ENCODE data around the gene UBE2V1. TPM values are rescaled to one million over a fixed set of nuclear protein-coding genes. Genes with fewer than 3 reads are reported as not detected.

The UBE2V1 gene
- total and polyA plus RNA-seq, 10 of the 15 experiments (the other 5 are each of a cell fraction or from before 2014, with no cell fraction given): 51.8 to 219 (median 141) TPM

DNA sequence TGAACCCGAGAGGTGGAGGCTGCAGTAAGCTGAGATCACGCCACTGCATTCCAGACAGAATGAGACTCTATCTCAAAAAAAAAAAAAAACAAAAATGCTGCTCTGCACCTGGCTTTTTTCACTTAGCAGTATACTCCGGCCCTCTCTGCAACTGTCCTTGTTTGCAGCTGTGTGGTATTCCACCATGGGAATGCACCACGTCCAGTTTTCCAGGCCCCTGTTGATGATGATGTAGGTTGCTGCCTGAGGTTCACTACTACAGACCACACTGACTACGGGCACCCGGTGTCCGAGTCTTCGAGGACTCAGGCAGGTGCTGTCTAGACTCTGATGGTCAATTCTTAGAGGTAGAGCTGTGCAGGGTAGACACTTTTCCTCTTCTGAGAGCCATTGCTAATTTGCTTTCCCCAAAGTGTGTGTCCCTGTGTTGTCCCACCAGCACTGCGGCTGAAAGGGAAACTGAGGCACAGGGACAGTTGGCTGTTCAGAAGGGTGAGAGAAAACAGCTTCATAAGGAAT lies 56.5 kb downstream of the UBE2V1 start (continued):
- TF ChIP-seq, protein P1, sequence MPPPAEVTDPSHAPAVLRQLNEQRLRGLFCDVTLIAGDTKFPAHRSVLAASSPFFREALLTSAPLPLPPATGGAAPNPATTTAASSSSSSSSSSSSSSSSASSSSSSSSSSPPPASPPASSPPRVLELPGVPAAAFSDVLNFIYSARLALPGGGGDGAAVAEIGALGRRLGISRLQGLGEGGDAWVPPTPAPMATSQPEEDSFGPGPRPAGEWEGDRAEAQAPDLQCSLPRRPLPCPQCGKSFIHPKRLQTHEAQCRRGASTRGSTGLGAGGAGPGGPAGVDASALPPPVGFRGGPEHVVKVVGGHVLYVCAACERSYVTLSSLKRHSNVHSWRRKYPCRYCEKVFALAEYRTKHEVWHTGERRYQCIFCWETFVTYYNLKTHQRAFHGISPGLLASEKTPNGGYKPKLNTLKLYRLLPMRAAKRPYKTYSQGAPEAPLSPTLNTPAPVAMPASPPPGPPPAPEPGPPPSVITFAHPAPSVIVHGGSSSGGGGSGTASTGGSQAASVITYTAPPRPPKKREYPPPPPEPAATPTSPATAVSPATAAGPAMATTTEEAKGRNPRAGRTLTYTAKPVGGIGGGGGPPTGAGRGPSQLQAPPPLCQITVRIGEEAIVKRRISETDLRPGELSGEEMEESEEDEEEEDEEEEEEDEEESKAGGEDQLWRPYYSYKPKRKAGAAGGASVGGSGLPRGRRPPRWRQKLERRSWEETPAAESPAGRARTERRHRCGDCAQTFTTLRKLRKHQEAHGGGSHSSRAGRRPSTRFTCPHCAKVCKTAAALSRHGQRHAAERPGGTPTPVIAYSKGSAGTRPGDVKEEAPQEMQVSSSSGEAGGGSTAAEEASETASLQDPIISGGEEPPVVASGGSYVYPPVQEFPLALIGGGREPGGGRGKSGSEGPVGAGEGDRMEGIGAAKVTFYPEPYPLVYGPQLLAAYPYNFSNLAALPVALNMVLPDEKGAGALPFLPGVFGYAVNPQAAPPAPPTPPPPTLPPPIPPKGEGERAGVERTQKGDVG (CRISPR knock-in tag; IDR thresholded peaks at IDR 0.05): no peak
- TF ChIP-seq, protein P2, sequence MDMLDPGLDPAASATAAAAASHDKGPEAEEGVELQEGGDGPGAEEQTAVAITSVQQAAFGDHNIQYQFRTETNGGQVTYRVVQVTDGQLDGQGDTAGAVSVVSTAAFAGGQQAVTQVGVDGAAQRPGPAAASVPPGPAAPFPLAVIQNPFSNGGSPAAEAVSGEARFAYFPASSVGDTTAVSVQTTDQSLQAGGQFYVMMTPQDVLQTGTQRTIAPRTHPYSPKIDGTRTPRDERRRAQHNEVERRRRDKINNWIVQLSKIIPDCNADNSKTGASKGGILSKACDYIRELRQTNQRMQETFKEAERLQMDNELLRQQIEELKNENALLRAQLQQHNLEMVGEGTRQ (IDR thresholded peaks at IDR 0.05; ENCODE audit: borderline replicate concordance, low read depth, low read length): no peak
- no peak for TF ChIP-seq ZZZ3 (IDR thresholded peaks at IDR 0.05; ENCODE audit: control insufficient read depth, insufficient read length, low read depth)
- no peak for TF ChIP-seq WRNIP1 (IDR thresholded peaks at IDR 0.05; ENCODE audit: borderline replicate concordance, low read depth, low read length)
- TF ChIP-seq RAD51 (IDR thresholded peaks at IDR 0.05): no peak

DNA sequence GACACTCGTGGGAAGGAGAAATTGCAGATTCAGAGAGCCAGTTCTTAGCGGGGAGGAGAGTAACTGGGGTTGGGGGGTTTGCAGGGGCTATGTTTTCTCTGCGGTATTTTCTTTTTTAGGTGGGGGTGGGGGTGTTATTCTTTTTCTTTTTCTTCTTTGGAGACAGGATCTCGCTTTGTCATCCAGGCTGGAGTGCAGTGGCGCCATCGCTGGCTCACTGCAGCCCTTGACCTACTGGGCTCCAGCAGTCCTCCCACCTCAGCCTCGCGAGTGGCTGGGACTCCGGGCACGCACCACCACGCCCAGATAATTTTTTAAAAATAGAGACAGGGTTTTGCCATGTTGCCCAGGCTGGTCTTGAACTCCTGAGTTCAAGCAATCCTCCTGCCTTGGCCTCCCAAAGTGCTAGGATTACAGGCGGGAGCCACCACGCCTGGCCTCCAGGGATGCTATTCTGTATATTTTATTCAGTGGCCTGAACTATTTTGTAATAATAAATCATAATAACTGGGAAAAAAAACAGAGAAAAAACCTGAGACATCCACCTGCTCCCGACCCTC lies 57.3 kb downstream of the UBE2V1 start:
- H2AFZ ChIP-seq (ENCODE audit: control insufficient read depth, low read depth, low read length): no peak overlapping the region
- ChIA-PET SMC1A (ENCODE audit: uncharacterized antibody, unreplicated experiment) (no interaction called here), RAD21 (ENCODE audit: unreplicated experiment) (interaction anchor here (0.5 kb wide), 1 partner anchor 571 kb away, joined by 3 read pairs; no protein-coding TSS in a partner anchor), CTCF (no interaction called here), POLR2A (interaction anchor here (0.5 kb wide), 1 partner anchor 85 kb away, joined by 4 read pairs; no protein-coding TSS in a partner anchor)
- no peak overlapping the region for H3K9ac ChIP-seq (ENCODE audit: control insufficient read depth, insufficient read depth, low read length)
- ATAC-seq (no peak), DNase-seq (ENCODE audit: low read depth, low spot score) (no peak), FAIRE-seq (no peak)
- TF ChIP-seq FOS (IDR thresholded peaks at IDR 0.05; ENCODE audit: borderline replicate concordance, extremely low read depth, insufficient read length): no peak
- TF ChIP-seq KLF5 (IDR thresholded peaks at IDR 0.05; ENCODE audit: partially characterized antibody): no peak
- no peak for TF ChIP-seq POLR2AphosphoS2 (IDR thresholded peaks at IDR 0.05; ENCODE audit: low read depth, low read length)
- TF ChIP-seq, protein P3, sequence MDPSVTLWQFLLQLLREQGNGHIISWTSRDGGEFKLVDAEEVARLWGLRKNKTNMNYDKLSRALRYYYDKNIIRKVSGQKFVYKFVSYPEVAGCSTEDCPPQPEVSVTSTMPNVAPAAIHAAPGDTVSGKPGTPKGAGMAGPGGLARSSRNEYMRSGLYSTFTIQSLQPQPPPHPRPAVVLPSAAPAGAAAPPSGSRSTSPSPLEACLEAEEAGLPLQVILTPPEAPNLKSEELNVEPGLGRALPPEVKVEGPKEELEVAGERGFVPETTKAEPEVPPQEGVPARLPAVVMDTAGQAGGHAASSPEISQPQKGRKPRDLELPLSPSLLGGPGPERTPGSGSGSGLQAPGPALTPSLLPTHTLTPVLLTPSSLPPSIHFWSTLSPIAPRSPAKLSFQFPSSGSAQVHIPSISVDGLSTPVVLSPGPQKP (IDR thresholded peaks at IDR 0.05; ENCODE audit: low read depth, low read length): no peak
- TF ChIP-seq SIX5 (IDR thresholded peaks at IDR 0.05; ENCODE audit: low read depth, low read length, severe bottlenecking): no peak
- TF ChIP-seq, protein P4, sequence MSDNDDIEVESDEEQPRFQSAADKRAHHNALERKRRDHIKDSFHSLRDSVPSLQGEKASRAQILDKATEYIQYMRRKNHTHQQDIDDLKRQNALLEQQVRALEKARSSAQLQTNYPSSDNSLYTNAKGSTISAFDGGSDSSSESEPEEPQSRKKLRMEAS (IDR thresholded peaks at IDR 0.05; ENCODE audit: low read depth, low read length): no peak
- no peak for TF ChIP-seq CHD2 (IDR thresholded peaks at IDR 0.05; ENCODE audit: borderline replicate concordance, low read depth, low read length)
- H3K4me1 ChIP-seq (ENCODE audit: control insufficient read depth, insufficient read depth, low read length): peaks cover 16% of the 10 kb centered on the region
- 59% methylated on average over 14 of the region's 14 CpGs for WGBS (ENCODE audit: insufficient coverage, insufficient replicate concordance, low lambda C conversion rate, missing lambda C conversion rate)
- no peaks in the 10 kb centered on the region for H3K27me3 ChIP-seq (replicated peaks in 1 of 2; ENCODE audit: control insufficient read depth in 2 of 2, insufficient read depth in 2 of 2, low read length in 1 of 2)
- H3K4me2 ChIP-seq (ENCODE audit: control insufficient read depth, insufficient read depth): no peak overlapping the region
- no peaks in the 10 kb centered on the region for H3K9me3 ChIP-seq (replicated peaks; ENCODE audit: control insufficient read depth, insufficient read depth, low read length)
- intact Hi-C loops (cut with micrococcal nuclease; ENCODE audit: unreplicated experiment) (no loop called here), in situ Hi-C loops (cut with MboI) (no loop called here)
- no peak overlapping the region for H3K27ac ChIP-seq (ENCODE audit: control insufficient read depth, insufficient read depth)
- H3K4me3 ChIP-seq: no peak overlapping the region
- BruUV-seq (replicated peaks): no TSS peak
- H4K20me1 ChIP-seq (ENCODE audit: control insufficient read depth, insufficient read depth): no peaks in the 10 kb centered on the region
- H3K36me3 ChIP-seq (ENCODE audit: control insufficient read depth in 2 of 2, insufficient read depth in 2 of 2, low read length in 1 of 2): no peaks in the 10 kb centered on the region
- H3K79me2 ChIP-seq (ENCODE audit: control insufficient read depth, insufficient read depth, low read length): no peaks in the 10 kb centered on the region

Measured in GM12878 (cell line).